GM23338 (cell line): ENCODE data around the gene MYOZ1.
"Not testable (repeated sequence)": the region's sequence is repeated elsewhere in the genome, so short reads cannot be mapped to it uniquely, and the experiment has no call there.

Source experiments
- CREB1 ChIP-seq: fragments of 250-450 bp; sonication (Bioruptor Pico); IDR thresholded peaks from 2 replicates; pipeline ENCODE4 v1.5.0; 2020; ENCODE audit warnings: low read depth, mild to moderate bottlenecking, moderate library complexity
- EZH2 ChIP-seq: fragments of 200-600 bp; sonication (generic); IDR thresholded peaks from one replicate; pipeline ENCODE4 v1.8.0; 2017; ENCODE audit warnings: antibody characterized with exemption, mild to moderate bottlenecking, low read depth; ENCODE audit not compliant: unreplicated experiment
- EZH2phosphoT487 ChIP-seq: fragments of 200-600 bp; sonication (generic); IDR thresholded peaks from one replicate; pipeline ENCODE4 v1.8.1; 2018; ENCODE audit warnings: antibody characterized with exemption; ENCODE audit not compliant: unreplicated experiment
- POLR2AphosphoS5 ChIP-seq: IDR thresholded peaks from 2 replicates; pipeline ENCODE4 v1.6.1; 2016; ENCODE audit warnings: antibody characterized with exemption, low read depth
- ZNF114 ChIP-seq: fragments of 250-450 bp; sonication (Bioruptor Pico); IDR thresholded peaks from 2 replicates; pipeline ENCODE4 v1.5.0; 2020; ENCODE audit warnings: mild to moderate bottlenecking, moderate library complexity
- TF ChIP-seq, protein P1 (sequence below), 2 experiments: fragments of 200-600 bp in 1 of 2; sonication (generic) in 1 of 2; conservative IDR thresholded peaks; 2 replicates each; pipeline versions ENCODE4 v1.5.1 to v1.6.1; 2016 to 2017; ENCODE audit warnings: antibody characterized with exemption in 2 of 2, low read depth in 2 of 2, mild to moderate bottlenecking in 2 of 2, moderate library complexity in 1 of 2
- TF ChIP-seq, protein P2 (sequence below): IDR thresholded peaks from one replicate; pipeline ENCODE4 v1.6.1; 2018; ENCODE audit warnings: antibody characterized with exemption; ENCODE audit not compliant: unreplicated experiment
- TF ChIP-seq, protein P3 (sequence below): IDR thresholded peaks from 2 replicates; pipeline ENCODE4 v1.6.1; 2016; ENCODE audit warnings: antibody characterized with exemption

DNA sequence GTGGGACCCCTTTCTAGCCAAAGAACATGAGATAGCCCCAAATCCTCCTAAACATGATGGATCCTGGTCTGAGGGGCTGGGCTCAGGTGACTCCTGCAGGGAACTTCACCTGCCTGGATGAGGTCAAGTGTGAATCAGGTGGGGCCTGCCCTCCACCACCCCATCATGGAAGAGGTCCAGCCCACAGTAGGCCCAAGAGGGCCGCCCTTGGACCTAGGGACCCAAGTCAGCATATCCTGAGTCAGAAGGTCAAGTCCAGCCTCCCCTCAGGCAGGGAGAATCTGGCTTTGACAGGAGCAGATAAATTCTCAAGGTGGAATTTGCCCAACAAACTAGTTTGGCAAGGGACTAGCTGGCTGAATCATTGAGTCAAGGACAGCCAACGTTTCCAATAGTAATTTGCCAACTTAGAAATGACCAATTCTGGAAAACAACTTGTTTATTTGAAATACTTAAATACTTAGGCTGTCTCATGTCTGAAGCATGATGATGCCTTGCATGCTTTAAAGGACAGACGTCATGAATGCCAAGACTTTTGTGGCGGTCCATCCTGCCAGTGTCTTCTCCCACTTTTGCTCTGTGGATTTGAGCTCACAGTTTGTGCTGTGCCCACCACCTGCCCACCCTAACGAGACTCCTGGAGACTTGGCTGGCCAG, 25.0 kb upstream of the MYOZ1 start:
- TF ChIP-seq, protein P1, sequence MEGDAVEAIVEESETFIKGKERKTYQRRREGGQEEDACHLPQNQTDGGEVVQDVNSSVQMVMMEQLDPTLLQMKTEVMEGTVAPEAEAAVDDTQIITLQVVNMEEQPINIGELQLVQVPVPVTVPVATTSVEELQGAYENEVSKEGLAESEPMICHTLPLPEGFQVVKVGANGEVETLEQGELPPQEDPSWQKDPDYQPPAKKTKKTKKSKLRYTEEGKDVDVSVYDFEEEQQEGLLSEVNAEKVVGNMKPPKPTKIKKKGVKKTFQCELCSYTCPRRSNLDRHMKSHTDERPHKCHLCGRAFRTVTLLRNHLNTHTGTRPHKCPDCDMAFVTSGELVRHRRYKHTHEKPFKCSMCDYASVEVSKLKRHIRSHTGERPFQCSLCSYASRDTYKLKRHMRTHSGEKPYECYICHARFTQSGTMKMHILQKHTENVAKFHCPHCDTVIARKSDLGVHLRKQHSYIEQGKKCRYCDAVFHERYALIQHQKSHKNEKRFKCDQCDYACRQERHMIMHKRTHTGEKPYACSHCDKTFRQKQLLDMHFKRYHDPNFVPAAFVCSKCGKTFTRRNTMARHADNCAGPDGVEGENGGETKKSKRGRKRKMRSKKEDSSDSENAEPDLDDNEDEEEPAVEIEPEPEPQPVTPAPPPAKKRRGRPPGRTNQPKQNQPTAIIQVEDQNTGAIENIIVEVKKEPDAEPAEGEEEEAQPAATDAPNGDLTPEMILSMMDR (conservative IDR thresholded peaks at IDR 0.05; ENCODE audit: low read depth in 2 of 2): not testable (repeated sequence)
- TF ChIP-seq POLR2AphosphoS5; EZH2; CREB1 (CRISPR knock-in tag); ZNF114; EZH2phosphoT487: not testable (repeated sequence)
- TF ChIP-seq, protein P2, sequence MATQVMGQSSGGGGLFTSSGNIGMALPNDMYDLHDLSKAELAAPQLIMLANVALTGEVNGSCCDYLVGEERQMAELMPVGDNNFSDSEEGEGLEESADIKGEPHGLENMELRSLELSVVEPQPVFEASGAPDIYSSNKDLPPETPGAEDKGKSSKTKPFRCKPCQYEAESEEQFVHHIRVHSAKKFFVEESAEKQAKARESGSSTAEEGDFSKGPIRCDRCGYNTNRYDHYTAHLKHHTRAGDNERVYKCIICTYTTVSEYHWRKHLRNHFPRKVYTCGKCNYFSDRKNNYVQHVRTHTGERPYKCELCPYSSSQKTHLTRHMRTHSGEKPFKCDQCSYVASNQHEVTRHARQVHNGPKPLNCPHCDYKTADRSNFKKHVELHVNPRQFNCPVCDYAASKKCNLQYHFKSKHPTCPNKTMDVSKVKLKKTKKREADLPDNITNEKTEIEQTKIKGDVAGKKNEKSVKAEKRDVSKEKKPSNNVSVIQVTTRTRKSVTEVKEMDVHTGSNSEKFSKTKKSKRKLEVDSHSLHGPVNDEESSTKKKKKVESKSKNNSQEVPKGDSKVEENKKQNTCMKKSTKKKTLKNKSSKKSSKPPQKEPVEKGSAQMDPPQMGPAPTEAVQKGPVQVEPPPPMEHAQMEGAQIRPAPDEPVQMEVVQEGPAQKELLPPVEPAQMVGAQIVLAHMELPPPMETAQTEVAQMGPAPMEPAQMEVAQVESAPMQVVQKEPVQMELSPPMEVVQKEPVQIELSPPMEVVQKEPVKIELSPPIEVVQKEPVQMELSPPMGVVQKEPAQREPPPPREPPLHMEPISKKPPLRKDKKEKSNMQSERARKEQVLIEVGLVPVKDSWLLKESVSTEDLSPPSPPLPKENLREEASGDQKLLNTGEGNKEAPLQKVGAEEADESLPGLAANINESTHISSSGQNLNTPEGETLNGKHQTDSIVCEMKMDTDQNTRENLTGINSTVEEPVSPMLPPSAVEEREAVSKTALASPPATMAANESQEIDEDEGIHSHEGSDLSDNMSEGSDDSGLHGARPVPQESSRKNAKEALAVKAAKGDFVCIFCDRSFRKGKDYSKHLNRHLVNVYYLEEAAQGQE: not testable (repeated sequence)
- TF ChIP-seq, protein P3, sequence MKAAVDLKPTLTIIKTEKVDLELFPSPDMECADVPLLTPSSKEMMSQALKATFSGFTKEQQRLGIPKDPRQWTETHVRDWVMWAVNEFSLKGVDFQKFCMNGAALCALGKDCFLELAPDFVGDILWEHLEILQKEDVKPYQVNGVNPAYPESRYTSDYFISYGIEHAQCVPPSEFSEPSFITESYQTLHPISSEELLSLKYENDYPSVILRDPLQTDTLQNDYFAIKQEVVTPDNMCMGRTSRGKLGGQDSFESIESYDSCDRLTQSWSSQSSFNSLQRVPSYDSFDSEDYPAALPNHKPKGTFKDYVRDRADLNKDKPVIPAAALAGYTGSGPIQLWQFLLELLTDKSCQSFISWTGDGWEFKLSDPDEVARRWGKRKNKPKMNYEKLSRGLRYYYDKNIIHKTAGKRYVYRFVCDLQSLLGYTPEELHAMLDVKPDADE: not testable (repeated sequence)
